ENCODE data around the gene HOOK1. TPM values are rescaled to one million over a fixed set of nuclear protein-coding genes. Genes with fewer than 3 reads are reported as not detected.

HOOK1 gene
- polyA plus RNA-seq, 1 of the 3 experiments (the other 2 are of a cell fraction), result 0.35 TPM

- no peak for DNase-seq
- TF ChIP-seq EP300 (IDR thresholded peaks at IDR 0.05; ENCODE audit: borderline replicate concordance in 1 of 2, low read depth in 1 of 2, low read length in 1 of 2), result no peak
- TF ChIP-seq GABPA (IDR thresholded peaks at IDR 0.05; ENCODE audit: low read depth), result no peak
- no peak for TF ChIP-seq MEF2A (IDR thresholded peaks at IDR 0.05; ENCODE audit: borderline replicate concordance, low read depth)
- TF ChIP-seq IRF3 (IDR thresholded peaks at IDR 0.05; ENCODE audit: low read depth, low read length), result no peak
- no peak for TF ChIP-seq RCOR1 (IDR thresholded peaks at IDR 0.05; ENCODE audit: low read length)
- TF ChIP-seq FOXM1 (IDR thresholded peaks at IDR 0.05; ENCODE audit: low read depth), result no peak
- TF ChIP-seq REST (IDR thresholded peaks at IDR 0.05; ENCODE audit: low read depth, low read length), result no peak
- TF ChIP-seq TEAD4 (IDR thresholded peaks at IDR 0.05; ENCODE audit: borderline replicate concordance, insufficient read depth), result no peak
- Histone ChIP-seq H3K9me3 (no peaks in the 10 kb centered on the region), H3K27me3 (ENCODE audit: insufficient read depth) (no peaks in the 10 kb centered on the region), H3K27ac (ENCODE audit: low read depth in 2 of 2, low read length in 1 of 2) (no peak overlapping the region), H3F3A (replicated peaks; ENCODE audit: insufficient read depth) (no peaks in the 10 kb centered on the region), H4K20me1 (ENCODE audit: insufficient read depth) (no peaks in the 10 kb centered on the region), H3K4me2 (no peak overlapping the region), H3K9me2 (no peaks in the 10 kb centered on the region), H2AFZ (ENCODE audit: low read depth) (no peak overlapping the region), H3K4me3 (ENCODE audit: low read depth in 2 of 2, low read length in 1 of 2) (no peak overlapping the region), H3K4me1 (ENCODE audit: control insufficient read depth in 1 of 2, insufficient read depth in 2 of 2, low read depth in 1 of 2, low read length in 1 of 2) (no peaks in the 10 kb centered on the region; a peak in 1 of 4 replicates), H3K9ac (no peak overlapping the region), H3K79me2 (ENCODE audit: insufficient read depth) (no peaks in the 10 kb centered on the region), H3K36me3 (replicated peaks in 1 of 2; ENCODE audit: control insufficient read depth in 1 of 2, insufficient read depth in 2 of 2, low read length in 1 of 2) (no peaks in the 10 kb centered on the region)
- POLR2A ChIA-PET, result no interaction called here
- CTCF ChIA-PET, result interaction anchor here (0.7 to 6.2 kb wide), 5 partner anchors 16 to 67 kb away, joined by 3 to 50 read pairs (median 3); no protein-coding TSS in a partner anchor
- 70% methylated on average over 3 of the region's 3 CpGs for WGBS (ENCODE audit: low lambda C conversion rate)
Measured at GRCh38 chr1:59879996-59880505, 65.3 kb downstream of the HOOK1 start.

- H3K36me3 ChIP-seq (replicated peaks in 1 of 2; ENCODE audit: control insufficient read depth in 1 of 2, insufficient read depth in 2 of 2, low read length in 1 of 2), result no peaks in the 10 kb centered on the region
- no peak overlapping the region for H3K27ac ChIP-seq (ENCODE audit: low read depth in 2 of 2, low read length in 1 of 2)
- no peaks in the 10 kb centered on the region for H4K20me1 ChIP-seq (ENCODE audit: insufficient read depth)
- 81% methylated on average over 2 of the region's 2 CpGs for WGBS (ENCODE audit: low lambda C conversion rate)
- no peak overlapping the region for H3K4me3 ChIP-seq (ENCODE audit: low read depth in 2 of 2, low read length in 1 of 2)
- ChIA-PET POLR2A (no interaction called here), CTCF (interaction anchor here (0.9 to 6.2 kb wide), 4 partner anchors 15 to 67 kb away, joined by 3 to 50 read pairs (median 3); no protein-coding TSS in a partner anchor)
- H3K79me2 ChIP-seq (ENCODE audit: insufficient read depth), result no peaks in the 10 kb centered on the region
- H3K9ac ChIP-seq, result no peak overlapping the region
- H3K4me1 ChIP-seq (ENCODE audit: control insufficient read depth in 1 of 2, insufficient read depth in 2 of 2, low read depth in 1 of 2, low read length in 1 of 2), result no peaks in the 10 kb centered on the region; a peak in 1 of 4 replicates
- no peaks in the 10 kb centered on the region for H3F3A ChIP-seq (replicated peaks; ENCODE audit: insufficient read depth)
- H3K9me3 ChIP-seq, result no peaks in the 10 kb centered on the region
- H3K27me3 ChIP-seq (ENCODE audit: insufficient read depth), result no peaks in the 10 kb centered on the region
- no peaks in the 10 kb centered on the region for H3K9me2 ChIP-seq
- no peak overlapping the region for H3K4me2 ChIP-seq
- no peak for DNase-seq
- H2AFZ ChIP-seq (ENCODE audit: low read depth), result no peak overlapping the region
- no peak for TF ChIP-seq NRF1 (IDR thresholded peaks at IDR 0.05; ENCODE audit: low read depth, low read length)
- TF ChIP-seq USF1 (IDR thresholded peaks at IDR 0.05; ENCODE audit: borderline replicate concordance, low read depth), result no peak
- TF ChIP-seq ZBTB33 (IDR thresholded peaks at IDR 0.05; ENCODE audit: borderline replicate concordance, low read depth), result no peak
- no peak for TF ChIP-seq YY1 (IDR thresholded peaks at IDR 0.05; ENCODE audit: low read depth)
- TF ChIP-seq FOXM1 (IDR thresholded peaks at IDR 0.05; ENCODE audit: low read depth), result no peak
- TF ChIP-seq RAD21 (IDR thresholded peaks at IDR 0.05; ENCODE audit: low read length), result no peak
- TF ChIP-seq MAX (IDR thresholded peaks at IDR 0.05; ENCODE audit: low read depth), result no peak
- TF ChIP-seq MXI1 (IDR thresholded peaks at IDR 0.05; ENCODE audit: low read depth, low read length), result no peak
- TF ChIP-seq RCOR1 (IDR thresholded peaks at IDR 0.05; ENCODE audit: low read length), result no peak
- no peak for TF ChIP-seq GATA2 (CRISPR knock-in tag; IDR thresholded peaks at IDR 0.05)
- TF ChIP-seq JUND (IDR thresholded peaks at IDR 0.05), result no peak
- TF ChIP-seq RFX5 (IDR thresholded peaks at IDR 0.05; ENCODE audit: low read length), result no peak
- TF ChIP-seq FOXJ3 (CRISPR knock-in tag; IDR thresholded peaks at IDR 0.05), result no peak
- no peak for TF ChIP-seq MEF2A (IDR thresholded peaks at IDR 0.05; ENCODE audit: borderline replicate concordance, low read depth)
- TF ChIP-seq TAF1 (IDR thresholded peaks at IDR 0.05; ENCODE audit: borderline replicate concordance, low read depth, low read length), result no peak
- no peak for TF ChIP-seq TCF12 (IDR thresholded peaks at IDR 0.05)
- TF ChIP-seq EP300 (IDR thresholded peaks at IDR 0.05; ENCODE audit: borderline replicate concordance in 1 of 2, low read depth in 1 of 2, low read length in 1 of 2), result no peak
Measured at GRCh38 chr1:59880735-59881134, 66.0 kb downstream of the HOOK1 start.

All from SK-N-SH (cell line).